GM12872 (cell line): Measurements from ENCODE around the gene HSPG2.

Experiments
- CTCF ChIP-seq: IDR thresholded peaks from 3 replicates; pipeline ENCODE4 v1.5.1; 2011; ENCODE audit warnings: low read depth, mild to moderate bottlenecking, low read length, moderate library complexity; ENCODE audit not compliant: insufficient read depth

Gene HSPG2

GRCh38 chr1:21936366-21937031 lies 611 bp downstream of the HSPG2 start:
- TF ChIP-seq CTCF: no peak

- TF ChIP-seq CTCF: no peak
These were observed 1.2 kb downstream of the HSPG2 start for GRCh38 chr1:21935891-21936365.

- TF ChIP-seq CTCF: no peak
These were observed 1.7 kb downstream of the HSPG2 start for GRCh38 chr1:21935393-21935804.

- no peak for TF ChIP-seq CTCF
These were observed 3.5 kb downstream of the HSPG2 start for GRCh38 chr1:21933397-21934248.

- TF ChIP-seq CTCF: no peak
These were observed 5.0 kb downstream of the HSPG2 start for GRCh38 chr1:21932127-21932526.

GRCh38 chr1:21931171-21932093 lies 5.7 kb downstream of the HSPG2 start:
- TF ChIP-seq CTCF: no peak
